ENCODE measurements around the gene PMPCA.
"Not testable (repeated sequence)": the region's sequence is repeated elsewhere in the genome, so short reads cannot be mapped to it uniquely, and the experiment has no call there.

Gene PMPCA

GRCh38 chr9:136394312-136395019, 16.0 kb upstream of the PMPCA start:
- no peak for DNase-seq (ENCODE audit: low spot score)

GRCh38 chr9:136395020-136395340, 15.5 kb upstream of the PMPCA start:
- DNase-seq (ENCODE audit: low spot score) = no peak

GRCh38 chr9:136395345-136396218, 14.9 kb upstream of the PMPCA start:
- DNase-seq (ENCODE audit: low spot score) = no peak

- DNase-seq (ENCODE audit: low spot score) = no peak
These were observed 14.3 kb upstream of the PMPCA start for GRCh38 chr9:136396219-136396515.

- no peak for DNase-seq (ENCODE audit: low spot score)
These were observed 12.8 kb upstream of the PMPCA start for GRCh38 chr9:136397643-136398042.

- no peak for DNase-seq (ENCODE audit: low spot score)
These were observed 12.2 kb upstream of the PMPCA start for GRCh38 chr9:136398286-136398685.

- DNase-seq (ENCODE audit: low spot score) = peak; percentile 8
These were observed 11.1 kb upstream of the PMPCA start for GRCh38 chr9:136399176-136400037.

GRCh38 chr9:136400038-136400834, 10.2 kb upstream of the PMPCA start, which contains the start of gene SNAPC4:
TSS of gene SNAPC4 (minus strand) at chr9:136400170. CDS start at chr9:136398428, 1,742 bp downstream.
- peak; percentile 92 for DNase-seq (ENCODE audit: low spot score)

GRCh38 chr9:136401173-136401922, 9.1 kb upstream of the PMPCA start:
- DNase-seq (ENCODE audit: low spot score) = no peak

GRCh38 chr9:136402067-136402466, 8.4 kb upstream of the PMPCA start:
- DNase-seq (ENCODE audit: low spot score) = no peak

GRCh38 chr9:136403538-136403914, 6.9 kb upstream of the PMPCA start:
- DNase-seq (ENCODE audit: low spot score) = no peak

- DNase-seq (ENCODE audit: low spot score) = no peak
These were observed 6.3 kb upstream of the PMPCA start for GRCh38 chr9:136403915-136404800.

- DNase-seq (ENCODE audit: low spot score) = no peak
These were observed 5.7 kb upstream of the PMPCA start for GRCh38 chr9:136404801-136405136.

- DNase-seq (ENCODE audit: low spot score) = no peak
These were observed 5.0 kb upstream of the PMPCA start for GRCh38 chr9:136405481-136405880.

GRCh38 chr9:136405904-136406303, 4.6 kb upstream of the PMPCA start:
- DNase-seq (ENCODE audit: low spot score) = not testable (repeated sequence)

GRCh38 chr9:136407061-136407460, 3.4 kb upstream of the PMPCA start:
- DNase-seq (ENCODE audit: low spot score) = not testable (repeated sequence)

GRCh38 chr9:136407911-136408310, 2.5 kb upstream of the PMPCA start:
- DNase-seq (ENCODE audit: low spot score) = no peak

- DNase-seq (ENCODE audit: low spot score) = peak; percentile 7
These were observed 652 bp upstream of the PMPCA start for GRCh38 chr9:136409557-136410455.

GRCh38 chr9:136411378-136411777, 920 bp downstream of the PMPCA start:
- DNase-seq (ENCODE audit: low spot score) = peak; percentile 17

Data from hematopoietic multipotent progenitor cell treated with erythropoietin and hydrocortisone succinate and interleukin-3 and kit ligand, for 17 days (in vitro differentiated cells).